Cerebellar cortex (tissue), 1 donor: ENCODE data around the gene NKAIN2.
"Not testable (repeated sequence)": the region's sequence is repeated elsewhere in the genome, so short reads cannot be mapped to it uniquely, and the experiment has no call there.

ENCODE experiments used
- DNase-seq: peaks from one replicate; pipeline ENCODE4 v3.0.0-alpha.2; 2015; ENCODE audit warnings: low spot score

Gene NKAIN2

GRCh38 chr6:124694139-124694705 is 890.6 kb downstream of the NKAIN2 start:
- peak; percentile 19 for DNase-seq

- no peak for DNase-seq
Measured at GRCh38 chr6:124699038-124699437, 895.4 kb downstream of the NKAIN2 start.

GRCh38 chr6:124703541-124703940 is 899.9 kb downstream of the NKAIN2 start:
- DNase-seq, result no peak

GRCh38 chr6:124712532-124712931 is 908.9 kb downstream of the NKAIN2 start:
- not testable (repeated sequence) for DNase-seq

- no peak for DNase-seq
Measured at GRCh38 chr6:124714728-124715127, 911.1 kb downstream of the NKAIN2 start.

- DNase-seq, result peak; percentile 57
Measured at GRCh38 chr6:124719913-124720312, 916.2 kb downstream of the NKAIN2 start.

GRCh38 chr6:124721331-124721730 is 917.7 kb downstream of the NKAIN2 start:
- DNase-seq, result no peak

GRCh38 chr6:124722141-124722878 is 918.6 kb downstream of the NKAIN2 start:
- DNase-seq, result no peak

- no peak for DNase-seq
Measured at GRCh38 chr6:124723671-124724070, 920.0 kb downstream of the NKAIN2 start.

- not testable (repeated sequence) for DNase-seq
Measured at GRCh38 chr6:124737804-124738203, 934.1 kb downstream of the NKAIN2 start.

GRCh38 chr6:124738482-124738881 is 934.8 kb downstream of the NKAIN2 start:
- no peak for DNase-seq

- no peak for DNase-seq
Measured at GRCh38 chr6:124741341-124741740, 937.7 kb downstream of the NKAIN2 start.

- DNase-seq, result no peak
Measured at GRCh38 chr6:124742971-124743370, 939.3 kb downstream of the NKAIN2 start.

- DNase-seq, result no peak
Measured at GRCh38 chr6:124743420-124743819, 939.8 kb downstream of the NKAIN2 start.

- no peak for DNase-seq
Measured at GRCh38 chr6:124747349-124747748, 943.7 kb downstream of the NKAIN2 start.

GRCh38 chr6:124748778-124749177 is 945.1 kb downstream of the NKAIN2 start:
- no peak for DNase-seq

GRCh38 chr6:124753001-124753400 is 949.3 kb downstream of the NKAIN2 start:
- DNase-seq, result no peak

- DNase-seq, result no peak
Measured at GRCh38 chr6:124753562-124754105, 950.0 kb downstream of the NKAIN2 start.

- DNase-seq, result no peak
Measured at GRCh38 chr6:124755321-124755720, 951.7 kb downstream of the NKAIN2 start.

- no peak for DNase-seq
Measured at GRCh38 chr6:124757560-124757959, 953.9 kb downstream of the NKAIN2 start.

- DNase-seq, result no peak
Measured at GRCh38 chr6:124758663-124759062, 955.0 kb downstream of the NKAIN2 start.

GRCh38 chr6:124765280-124765679 is 961.6 kb downstream of the NKAIN2 start:
- peak; percentile 22 for DNase-seq

GRCh38 chr6:124768224-124768623 is 964.6 kb downstream of the NKAIN2 start:
- DNase-seq, result no peak
